CD4-positive, alpha-beta T cell treated with Interleukin-6 for 4 hours (primary cell): ENCODE results near the gene EEFSEC.

ENCODE experiments used
- DNase-seq: peaks from one replicate; pipeline ENCODE4 v3.0.0-alpha.2; 2020; ENCODE audit warnings: mixed read lengths

EEFSEC gene

DNA sequence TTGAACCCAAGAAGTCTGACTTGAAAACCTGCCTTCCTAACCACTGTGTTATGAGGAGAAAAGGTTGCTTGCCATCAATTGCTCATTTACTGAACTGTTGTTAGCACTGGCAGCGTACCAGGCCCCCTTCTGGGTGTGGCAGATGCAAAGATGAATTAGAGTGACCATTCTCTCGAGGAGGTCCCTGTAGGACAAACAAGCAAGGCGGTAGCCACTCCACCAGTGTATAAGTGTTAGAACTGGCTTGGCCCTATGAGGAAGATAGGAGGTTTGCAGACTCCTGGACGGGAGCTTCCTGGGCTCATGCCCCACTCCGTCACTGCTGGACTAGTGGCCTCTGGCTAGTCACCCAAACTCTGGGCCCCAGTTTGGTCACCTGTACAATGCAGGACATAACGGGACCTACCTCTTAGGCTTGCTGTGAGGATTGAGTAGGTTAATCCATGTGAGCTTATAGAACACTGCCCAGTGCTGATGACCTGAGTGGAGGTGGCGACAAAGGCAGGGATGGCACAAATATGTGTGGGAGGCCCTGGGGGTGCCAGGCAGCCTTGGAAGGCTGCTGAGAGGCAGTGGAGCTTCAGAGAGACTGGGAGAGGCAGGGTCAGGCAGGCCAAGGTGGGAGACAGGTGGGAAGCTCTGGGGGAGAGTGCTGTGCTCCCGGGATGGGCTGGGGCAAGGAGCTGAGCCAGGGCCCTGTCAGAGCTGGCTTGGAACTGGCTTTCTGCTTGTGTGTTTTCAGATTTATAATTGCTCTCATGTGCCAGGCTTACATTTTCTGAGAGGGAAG lies 167.5 kb downstream of the EEFSEC start:
- DNase-seq: no peak

DNA sequence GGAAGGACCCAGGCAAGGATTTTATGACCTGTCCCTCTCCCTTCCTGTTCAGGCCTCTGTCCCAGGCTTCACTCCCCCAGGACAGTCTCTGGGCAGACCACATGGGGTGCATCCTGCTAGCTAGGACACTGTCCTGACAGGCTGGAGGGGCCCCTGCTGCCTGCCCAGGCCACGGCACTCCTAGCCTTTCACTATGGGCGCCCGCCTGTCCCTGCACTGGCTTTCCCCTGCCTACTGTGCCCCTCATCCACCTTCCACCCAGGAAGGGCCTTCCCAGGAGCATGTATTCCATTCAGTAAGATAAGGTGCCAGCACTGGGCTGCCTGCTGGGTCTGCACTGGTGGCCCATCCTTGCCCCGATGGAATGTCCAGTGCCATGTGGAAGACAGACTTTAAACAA lies 168.1 kb downstream of the EEFSEC start:
- no peak for DNase-seq

DNA sequence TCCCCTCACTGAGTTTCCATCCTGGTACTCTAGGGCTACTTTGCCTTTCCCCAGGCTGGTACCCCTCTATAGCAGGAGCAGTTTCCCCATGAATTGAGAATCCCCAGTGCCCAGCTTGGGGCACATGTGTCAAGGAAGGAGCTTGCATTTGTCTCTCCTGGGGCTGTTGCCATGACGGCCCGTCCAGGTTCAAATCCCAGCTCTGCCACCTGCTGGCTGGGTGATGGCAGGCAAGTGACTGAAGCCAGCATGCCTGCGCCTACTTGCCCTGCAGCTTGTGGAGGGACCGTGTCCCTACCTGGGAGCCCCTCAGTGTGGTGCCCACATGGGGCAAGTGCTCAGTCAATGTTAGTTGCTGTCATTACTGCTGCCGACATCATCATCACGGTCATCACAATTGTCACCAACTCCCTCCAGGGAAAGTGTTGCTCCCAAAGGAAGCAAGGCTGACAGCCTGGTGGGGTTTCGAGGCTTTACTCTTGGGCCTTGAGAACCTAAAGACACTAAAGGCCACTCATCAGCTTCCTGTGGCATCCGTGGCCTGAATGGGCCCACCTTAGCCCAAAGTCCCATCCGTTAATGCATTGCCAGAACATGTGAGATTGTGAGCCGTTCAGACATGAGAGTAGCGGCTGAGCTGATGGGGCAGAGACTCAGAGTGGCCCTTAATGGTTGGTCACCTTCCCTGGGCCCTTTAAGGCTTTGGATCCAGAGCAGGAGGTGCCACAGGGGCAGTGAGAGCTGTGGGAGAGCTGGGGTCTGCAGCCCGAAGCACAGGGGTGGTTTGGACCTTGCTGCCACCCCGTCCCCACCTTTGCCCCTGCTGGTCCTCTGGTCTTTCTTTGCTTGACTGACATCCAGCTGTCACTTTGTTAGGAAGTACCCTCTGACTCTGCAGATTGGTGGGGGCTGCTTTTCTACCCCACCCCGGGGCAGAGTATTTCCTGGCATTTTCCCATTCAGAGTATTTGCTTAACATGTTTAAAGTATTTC lies 169.0 kb downstream of the EEFSEC start:
- DNase-seq: peak; percentile 78

DNA sequence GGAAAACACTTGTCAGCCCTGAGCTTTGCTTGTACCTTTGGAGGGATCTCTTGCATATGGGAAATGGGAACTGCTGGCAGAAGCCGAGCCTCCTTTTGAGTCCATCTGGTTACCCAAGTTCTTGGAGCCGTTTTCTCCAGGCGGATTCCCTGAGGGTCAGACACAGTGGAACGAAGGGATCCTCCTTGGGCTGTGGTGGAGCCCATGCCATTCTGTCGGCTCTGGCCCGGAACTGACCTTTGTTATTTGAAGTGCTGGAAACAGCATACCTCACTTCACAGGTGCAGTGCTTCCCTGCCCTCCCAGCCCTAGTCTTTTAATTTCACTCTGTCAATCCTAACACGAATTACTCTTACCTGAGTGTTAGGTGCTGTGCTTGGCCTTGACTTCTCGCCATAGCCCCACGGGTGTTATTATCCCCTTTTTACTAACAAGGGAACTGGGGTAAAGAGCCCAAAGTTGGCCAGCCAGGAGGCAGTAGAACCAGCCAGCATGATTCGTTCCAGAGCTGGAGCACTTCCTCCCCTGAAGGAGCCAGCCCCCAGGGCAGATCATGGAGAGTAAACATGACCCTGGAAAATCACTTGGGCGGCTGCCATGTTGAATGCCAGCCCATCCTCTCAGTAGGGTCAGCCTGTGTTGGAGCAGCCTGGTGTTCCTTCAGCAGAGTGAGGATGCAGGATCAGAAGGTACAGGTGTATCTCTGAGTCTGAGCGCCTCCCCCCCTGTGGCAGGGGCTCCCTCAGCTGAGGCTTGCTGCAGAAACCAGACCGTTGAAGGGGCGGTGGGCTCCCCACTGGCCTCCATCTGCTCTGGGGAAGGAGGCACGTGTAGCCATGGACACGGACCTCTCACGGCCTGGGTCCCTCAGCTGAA lies 170.2 kb downstream of the EEFSEC start:
- no peak for DNase-seq

DNA sequence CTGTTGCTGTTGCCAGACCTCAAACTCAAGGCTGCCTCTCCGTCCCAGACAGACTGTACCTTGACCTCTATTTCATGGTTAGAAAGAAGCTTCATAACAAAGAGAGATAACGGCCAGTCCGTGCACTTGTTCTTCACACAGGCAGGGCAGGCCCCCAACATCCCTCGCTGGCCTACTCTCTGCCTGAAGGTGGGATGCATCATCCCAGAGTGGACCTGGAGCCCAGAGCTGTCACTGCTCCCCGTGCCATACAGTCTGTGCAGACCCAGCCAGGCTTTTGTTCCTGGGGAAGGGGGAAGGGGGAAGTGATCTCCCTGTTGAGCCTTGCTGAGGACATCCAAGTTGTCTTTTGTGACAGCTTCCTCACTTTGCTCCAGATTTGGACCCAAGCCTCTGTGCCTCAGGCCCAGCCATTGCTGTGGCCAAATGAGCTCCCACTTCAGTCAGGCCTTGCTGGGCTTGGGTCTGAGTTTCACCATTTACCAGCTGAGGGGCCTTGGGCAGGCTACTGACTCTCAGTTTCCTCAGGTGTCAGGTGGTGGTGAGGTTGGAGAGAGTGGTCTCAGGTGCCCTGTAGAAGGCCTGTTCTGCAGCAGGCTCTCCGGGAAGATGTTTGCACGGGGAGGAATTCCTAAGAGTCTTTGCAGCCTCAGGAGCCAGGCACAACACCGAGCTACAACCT lies 171.8 kb downstream of the EEFSEC start:
- DNase-seq: no peak

DNA sequence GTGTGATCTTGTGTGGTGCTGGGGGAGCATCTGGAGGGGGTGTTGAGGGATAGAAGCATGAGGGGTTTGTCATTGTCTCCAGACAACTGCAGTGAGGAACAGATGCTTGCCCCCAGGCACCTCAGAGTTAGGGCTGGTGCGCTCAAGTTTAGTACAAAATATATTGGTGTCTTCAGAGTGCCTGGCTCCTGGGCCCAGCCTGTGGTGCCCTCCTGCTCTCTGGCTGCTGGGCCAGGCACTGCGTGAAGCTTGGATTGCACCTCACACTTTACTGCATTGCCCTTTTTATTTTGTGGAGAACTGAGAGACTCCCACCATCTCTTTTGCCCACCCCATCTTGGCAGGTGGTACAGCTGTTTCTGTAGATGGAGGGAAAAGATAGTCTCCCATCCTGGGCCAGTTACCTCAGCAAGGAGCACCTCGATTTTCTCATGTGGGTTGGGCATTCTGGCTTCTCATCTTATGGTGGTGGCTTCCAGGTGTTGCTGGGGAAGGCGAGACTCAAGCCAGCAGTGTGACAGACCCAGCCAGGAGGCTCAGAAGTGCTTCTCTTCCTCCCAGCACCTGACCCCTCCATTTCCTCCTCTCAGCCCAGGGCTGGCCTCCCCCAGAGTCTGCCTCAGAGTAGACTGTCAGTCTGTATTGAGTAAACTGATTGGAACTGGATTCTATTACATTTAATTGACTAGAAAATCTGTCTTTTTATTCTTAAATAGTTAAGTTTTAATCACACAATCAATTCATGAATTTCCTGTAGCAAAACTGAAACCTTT lies 173.0 kb downstream of the EEFSEC start:
- peak; percentile 21 for DNase-seq

DNA sequence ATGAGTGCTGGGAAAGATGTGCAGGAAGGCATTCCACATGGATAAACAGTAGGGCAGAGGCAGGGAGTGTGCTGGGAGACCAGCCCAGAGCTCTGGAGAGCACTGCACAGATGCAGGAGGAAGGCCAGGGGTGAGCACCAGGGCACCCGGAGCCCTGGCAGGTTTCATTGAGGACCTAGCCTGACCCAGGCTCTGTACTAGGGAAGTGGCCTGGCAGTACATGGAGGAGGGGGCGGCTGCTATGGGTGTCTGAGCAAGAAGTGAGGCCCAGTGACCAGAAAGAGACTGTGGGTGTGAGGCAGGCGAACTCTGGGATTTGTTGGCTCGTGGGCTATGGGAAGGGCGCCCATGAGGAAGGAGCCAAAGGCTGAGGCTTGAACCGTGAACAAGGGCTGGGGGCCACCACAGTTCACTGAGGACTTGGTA lies 174.3 kb downstream of the EEFSEC start:
- DNase-seq: no peak

DNA sequence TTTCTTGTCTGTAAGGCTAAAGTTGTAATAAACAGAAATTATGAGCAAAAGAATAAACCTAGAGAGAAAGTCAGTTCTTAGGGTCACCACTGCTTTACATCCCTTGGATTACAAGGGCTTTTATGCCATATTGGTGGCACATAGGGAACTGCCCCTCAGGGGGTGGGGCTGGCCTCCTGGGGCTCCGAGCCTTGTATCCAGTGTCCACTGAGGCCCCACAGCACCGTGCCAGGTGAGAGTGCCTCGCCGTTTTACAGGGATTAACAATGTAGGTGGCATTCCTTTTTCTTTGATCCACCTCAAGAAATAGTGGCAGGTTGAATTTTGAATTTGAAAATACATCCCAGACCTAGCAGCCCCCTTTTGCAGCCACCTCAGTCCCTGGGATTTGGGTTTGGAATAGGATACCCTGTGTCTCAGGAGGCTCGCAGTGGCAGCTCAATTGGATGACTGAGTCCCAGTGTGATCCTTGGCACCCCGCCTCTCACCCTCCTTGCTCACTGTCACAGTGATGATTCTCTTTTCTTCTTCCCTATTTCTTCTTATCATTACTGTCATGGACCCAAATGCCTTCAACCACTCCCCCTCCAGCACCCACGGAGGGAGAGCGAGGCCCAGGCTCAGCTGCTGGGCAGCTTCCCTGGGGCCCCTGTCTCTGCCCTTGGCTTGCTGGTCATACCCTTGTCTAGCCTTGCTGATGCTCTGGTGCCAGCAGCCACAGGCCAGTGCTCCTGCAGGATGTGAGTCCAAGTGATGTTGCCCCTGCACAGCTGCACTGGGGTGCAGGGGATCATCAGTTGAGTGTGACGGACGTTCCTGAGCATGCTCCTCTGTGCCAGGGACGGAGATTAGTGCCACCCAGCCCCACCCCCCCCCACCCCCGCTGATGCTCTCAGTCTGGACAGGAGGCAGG lies 175.5 kb downstream of the EEFSEC start:
- no peak for DNase-seq

DNA sequence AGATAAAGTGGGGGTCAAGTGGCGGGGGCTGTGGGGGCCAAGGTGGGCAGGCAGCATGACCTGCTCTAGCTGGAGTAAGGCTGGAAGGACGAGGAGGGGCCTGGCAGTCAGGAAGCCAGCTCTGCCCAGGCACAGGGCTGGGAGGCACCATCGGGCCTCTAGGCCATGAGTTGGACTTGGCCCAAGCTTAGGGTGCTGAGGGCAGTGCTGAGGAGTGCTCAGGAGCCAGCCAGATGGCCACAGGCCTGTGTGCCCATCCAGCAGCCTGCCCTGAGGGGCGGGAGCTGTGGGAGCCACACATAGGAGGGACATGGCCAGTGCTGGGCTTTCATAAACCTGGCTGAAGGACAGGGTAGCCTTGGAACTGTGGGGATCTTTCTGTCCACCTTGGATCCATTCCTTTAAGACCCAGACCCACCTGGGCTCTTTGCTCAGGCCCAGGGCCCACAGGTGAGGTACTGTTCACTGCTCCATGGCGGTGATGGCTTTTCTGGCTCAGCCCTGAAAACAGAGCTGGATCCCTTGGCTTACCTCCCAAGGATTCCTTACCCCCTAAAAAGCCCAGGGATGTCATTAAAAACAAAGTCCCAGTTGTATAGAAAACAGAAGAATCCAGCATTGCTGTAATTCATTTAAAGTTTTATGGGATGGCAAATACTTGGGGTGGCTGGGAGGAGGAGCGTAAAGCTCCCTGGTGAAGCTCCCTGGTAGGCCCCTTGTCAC lies 176.4 kb downstream of the EEFSEC start:
- DNase-seq: no peak

DNA sequence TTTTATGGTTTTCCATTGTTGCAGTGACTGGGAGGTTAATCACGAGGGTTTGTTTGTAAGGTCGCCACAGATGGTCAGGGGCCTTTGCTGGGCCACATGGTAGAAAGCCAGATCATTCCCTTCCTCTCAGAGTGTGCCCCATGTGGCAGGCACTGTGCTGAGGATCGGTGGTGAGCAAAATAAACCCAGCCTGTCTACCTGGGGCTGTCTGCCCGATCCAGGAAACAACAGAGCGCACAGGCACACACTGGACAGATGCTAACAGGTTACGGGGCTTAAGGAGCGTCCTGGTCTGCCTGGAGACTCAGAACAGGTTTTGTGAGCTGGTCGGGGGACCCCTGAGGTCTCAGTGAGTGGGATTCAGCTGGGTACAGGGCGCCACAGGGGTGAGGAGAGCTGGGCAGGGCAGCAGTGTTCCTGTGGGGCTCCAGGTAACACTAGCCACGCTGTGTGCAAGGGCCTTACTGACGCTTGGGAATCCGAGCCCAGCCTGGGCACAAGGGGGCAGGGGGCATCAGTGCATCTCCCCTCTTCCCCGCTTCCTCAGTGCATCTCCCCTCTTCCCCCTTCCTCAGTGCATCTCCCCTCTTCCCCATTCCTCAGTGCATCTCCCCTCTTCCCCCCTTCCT lies 177.0 kb downstream of the EEFSEC start:
- no peak for DNase-seq

DNA sequence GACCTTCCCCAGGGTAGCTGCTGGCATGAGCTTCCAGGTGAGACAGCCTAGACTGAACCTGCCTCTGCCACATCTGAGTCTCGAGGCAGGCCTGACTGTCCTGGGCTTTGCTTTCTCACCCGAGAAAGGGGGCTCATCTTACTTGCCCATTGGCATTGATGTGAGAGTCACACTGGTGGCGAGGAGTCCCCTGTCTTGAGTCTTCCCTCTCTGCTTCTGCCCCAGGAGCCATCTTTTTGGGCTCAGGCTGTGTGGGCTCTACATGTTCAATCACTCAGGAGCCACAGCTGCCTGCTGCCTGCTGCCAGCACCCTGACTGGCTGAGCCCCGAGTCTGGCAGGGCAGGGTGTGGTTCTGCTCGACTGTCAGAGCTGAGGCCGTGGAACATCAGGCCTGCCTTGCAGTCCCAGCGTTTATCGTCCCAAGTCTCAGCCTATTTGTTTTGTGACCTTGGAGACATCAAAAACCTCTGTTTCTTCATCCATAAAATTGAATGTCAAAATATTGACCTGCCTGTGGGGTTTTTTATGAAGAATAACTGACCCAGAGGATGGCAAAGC lies 180.9 kb downstream of the EEFSEC start:
- DNase-seq: no peak

DNA sequence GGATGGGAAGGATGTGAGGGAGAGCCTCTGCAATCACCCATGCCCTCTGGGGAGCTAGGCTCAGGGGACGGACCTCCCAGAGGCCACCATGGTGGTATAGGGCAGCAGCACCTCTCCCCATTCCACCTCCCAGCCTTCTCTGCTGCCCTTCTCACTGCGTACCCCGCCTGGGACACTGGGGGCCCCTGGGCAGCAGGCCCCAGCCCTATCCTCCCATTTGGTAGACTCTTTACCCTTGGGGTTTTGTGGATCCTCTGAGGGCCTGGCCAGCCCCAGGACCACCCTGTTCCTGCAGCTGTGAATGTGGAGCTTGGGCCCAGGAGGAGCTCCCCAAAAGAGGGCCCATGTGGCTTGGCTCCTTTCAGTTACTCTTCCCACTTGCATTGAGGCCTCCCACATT lies 181.5 kb downstream of the EEFSEC start:
- no peak for DNase-seq

DNA sequence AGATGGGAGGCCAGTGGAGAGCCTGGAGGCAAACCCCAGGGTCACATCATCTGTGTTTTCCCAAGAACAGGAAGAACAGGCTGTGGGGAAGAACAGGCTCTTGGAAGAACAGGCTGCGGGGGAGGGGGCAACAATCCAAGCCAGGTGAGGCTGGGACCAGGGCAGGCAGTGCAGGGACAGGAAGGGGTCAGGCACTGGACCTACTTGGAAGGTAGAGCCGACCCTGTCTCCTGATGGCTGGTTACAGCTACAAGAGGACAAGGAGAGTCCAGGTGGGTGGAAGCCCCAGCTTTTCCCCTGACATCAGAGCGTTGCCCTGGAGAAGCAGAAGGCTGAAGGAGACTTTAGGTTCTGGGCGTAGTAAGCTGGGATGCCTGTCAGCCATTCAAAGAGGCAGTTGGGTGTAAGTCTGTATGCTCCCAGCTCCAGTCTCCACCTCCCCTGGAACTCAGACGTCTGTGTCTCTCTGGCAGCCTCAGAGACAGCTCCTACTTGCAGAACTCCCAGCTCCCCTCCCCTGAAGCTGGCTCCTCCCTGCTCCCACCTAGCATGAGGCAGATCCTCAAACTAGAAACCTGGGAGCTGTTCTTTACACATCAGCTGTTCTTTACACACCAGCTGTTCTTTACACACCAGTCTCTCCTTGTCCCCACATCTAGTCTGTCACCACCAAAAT lies 182.5 kb downstream of the EEFSEC start:
- no peak for DNase-seq

DNA sequence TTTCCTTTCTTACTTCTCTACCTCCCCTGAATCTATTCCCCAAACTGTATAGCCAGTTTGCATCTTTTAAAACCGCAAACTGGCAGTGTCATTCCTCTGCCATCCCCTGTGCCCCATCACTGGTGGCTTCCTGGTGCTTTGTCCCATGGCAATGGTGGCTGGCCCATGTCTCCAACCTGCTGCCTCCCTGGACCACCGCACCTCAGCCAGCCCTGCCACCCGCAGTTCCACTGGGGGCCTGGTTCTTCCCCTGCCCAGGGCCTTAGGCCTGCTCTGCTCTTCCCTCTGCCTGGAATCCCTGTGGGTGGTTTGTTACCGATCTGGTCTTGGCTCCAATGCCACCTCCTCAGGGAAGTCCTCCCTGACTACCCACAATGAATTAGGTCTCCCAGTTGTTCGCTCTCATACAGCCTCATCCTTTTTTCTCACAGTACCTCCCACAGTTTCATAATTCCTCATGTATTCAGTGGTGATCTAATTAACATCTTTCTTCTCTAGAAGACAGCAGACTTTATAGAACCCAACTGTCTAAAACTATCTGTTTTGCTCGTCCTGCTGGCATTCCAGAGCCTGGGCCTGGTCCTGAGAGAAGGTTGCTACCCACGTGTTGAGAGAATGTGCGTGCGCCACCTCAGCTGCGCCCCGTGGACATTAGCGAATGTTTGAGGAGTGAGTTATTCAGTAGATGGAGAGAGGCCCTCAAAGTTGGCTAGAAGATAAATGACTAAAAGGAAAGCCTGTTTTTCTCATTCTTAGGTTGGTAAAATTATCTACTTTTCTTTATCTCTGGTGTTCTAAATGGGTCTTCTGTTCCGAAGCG lies 183.3 kb downstream of the EEFSEC start:
- DNase-seq: no peak

DNA sequence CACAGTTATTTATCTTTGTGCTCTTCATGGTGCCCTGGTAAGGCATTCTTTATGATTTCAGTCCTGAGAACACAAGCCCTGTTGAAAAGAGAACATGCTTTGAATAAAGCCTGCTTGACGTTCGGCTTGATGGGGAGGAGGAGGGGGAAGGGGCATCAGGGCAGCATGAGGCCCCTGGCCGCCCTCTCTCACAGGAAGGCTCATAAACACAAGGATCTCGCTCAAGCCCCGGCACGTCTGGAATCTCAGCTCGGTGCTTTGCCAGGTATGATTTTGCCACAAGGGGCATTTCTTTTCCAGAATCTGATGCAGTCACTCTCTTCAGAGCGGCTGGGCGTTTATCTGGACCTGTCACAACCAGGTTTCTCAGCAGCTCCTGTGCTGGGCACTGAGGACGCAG lies 184.0 kb downstream of the EEFSEC start:
- DNase-seq: no peak

DNA sequence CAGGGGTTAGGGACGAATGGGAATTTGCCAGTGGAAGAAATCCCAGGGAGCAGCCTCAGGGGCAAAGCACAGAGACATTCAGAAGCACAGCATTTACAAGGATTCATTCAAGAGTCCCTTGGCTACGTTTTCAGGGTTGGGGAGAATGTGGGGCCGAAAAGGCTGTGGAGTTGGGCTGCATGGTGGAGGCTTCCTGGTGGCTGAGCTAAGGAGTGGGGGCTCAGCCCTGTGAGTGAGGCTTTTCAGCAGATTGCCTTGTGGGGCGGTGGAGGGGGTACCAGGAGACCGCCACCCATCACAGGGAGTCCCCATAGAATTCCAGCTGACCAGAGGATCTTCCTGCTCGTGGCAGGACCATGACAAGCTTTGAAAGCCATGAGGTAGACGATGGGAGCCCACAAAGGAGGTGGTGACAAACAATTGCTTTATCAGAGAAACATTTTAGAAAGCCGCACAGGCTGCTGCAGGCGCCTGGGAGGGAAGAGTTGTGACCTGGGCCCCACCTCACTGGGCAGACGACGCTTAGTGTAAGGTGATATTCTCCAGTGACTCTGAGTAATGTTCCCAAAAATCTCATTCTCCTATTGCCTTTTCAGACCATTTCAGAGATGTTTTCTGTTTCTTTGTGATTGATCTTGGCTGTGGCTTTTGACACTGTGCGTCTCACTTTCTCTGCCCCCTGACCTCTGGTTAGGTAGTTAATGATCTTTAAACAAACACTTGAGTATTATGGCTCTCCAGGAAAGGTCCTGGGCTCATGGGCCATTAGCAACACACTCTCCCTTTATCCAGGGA lies 185.5 kb downstream of the EEFSEC start:
- DNase-seq: no peak
